ENCODE measurements around the gene PLEKHD1. TPM values are rescaled to one million over a fixed set of nuclear protein-coding genes. Genes with fewer than 3 reads are reported as not detected.

The PLEKHD1 gene
- total and polyA plus RNA-seq, 2 of the 8 experiments (the other 6 are each of a cell fraction or from before 2014, with no cell fraction given) = 0.24 to 0.48 TPM

- TF ChIP-seq MAFK (IDR thresholded peaks at IDR 0.05; ENCODE audit: low read depth, low read length) = no peak
Observed at GRCh38 chr14:69471916-69472315, 12.6 kb upstream of the PLEKHD1 start (continued).
